HUES6 (cell line): Measurements from ENCODE around the gene DPH2.

Experiments used
- H3K27ac ChIP-seq: 2 replicates; pipeline ENCODE4 v1.7.0; 2013; ENCODE audit warnings: low read depth, mild to moderate bottlenecking, low read length, inconsistent platforms
- H3K27me3 ChIP-seq: 2 replicates; pipeline ENCODE4 v1.6.1; 2013; ENCODE audit warnings: low read length; ENCODE audit not compliant: control insufficient read depth, insufficient read depth
- H3K36me3 ChIP-seq: 2 replicates; pipeline ENCODE4 v1.6.1; 2013; ENCODE audit warnings: low read length; ENCODE audit not compliant: control insufficient read depth, insufficient read depth
- H3K4me1 ChIP-seq: 2 replicates; pipeline ENCODE4 v1.6.1; 2013; ENCODE audit warnings: low read length; ENCODE audit not compliant: control insufficient read depth, insufficient read depth
- H3K4me3 ChIP-seq: 2 replicates; pipeline ENCODE4 v1.5.1; 2013; ENCODE audit warnings: low read depth, low read length
- H3K9ac ChIP-seq: one replicate; pipeline ENCODE4 v1.6.1; 2013; ENCODE audit warnings: mild to moderate bottlenecking, low read length
- H3K9me3 ChIP-seq: 2 replicates; pipeline ENCODE4 v1.6.1; 2013; ENCODE audit warnings: low read depth, low read length; ENCODE audit not compliant: control insufficient read depth, insufficient read depth

DPH2 gene

GRCh38 chr1:43946236-43947060, 23.4 kb upstream of the DPH2 start, which contains the start of gene IPO13:
IPO13 (plus strand) TSS chr1:43946950; CDS start chr1:43947601, 651 bp downstream.
- H3K4me1 ChIP-seq = peaks cover 9% of the 10 kb centered on the region
- peak within 1 kb of the TSS; percentile 99 for H3K9ac ChIP-seq
- peak within 1 kb of the TSS; percentile 87 for H3K4me3 ChIP-seq
- H3K36me3 ChIP-seq = peaks cover 12% of the 10 kb centered on the region; the same call in 1 of the 2 replicates
- peak within 1 kb of the TSS; percentile 100 for H3K27ac ChIP-seq
- 0 out of 2 replicates have a peak, but pooled peaks cover 2% of the 10 kb centered on the region for H3K27me3 ChIP-seq
- no peaks in the 10 kb centered on the region for H3K9me3 ChIP-seq

GRCh38 chr1:43947061-43947873, 22.5 kb upstream of the DPH2 start:
- H3K9ac ChIP-seq = peak overlapping the region; percentile 99
- no peaks in the 10 kb centered on the region for H3K9me3 ChIP-seq
- H3K27ac ChIP-seq = peak overlapping the region; percentile 100; the same call in 1 of the 2 replicates
- H3K4me1 ChIP-seq = peaks cover 9% of the 10 kb centered on the region
- H3K27me3 ChIP-seq = 0 out of 2 replicates have a peak, but pooled peaks cover 2% of the 10 kb centered on the region
- peaks cover 12% of the 10 kb centered on the region; the same call in 1 of the 2 replicates for H3K36me3 ChIP-seq
- peak overlapping the region; percentile 87 for H3K4me3 ChIP-seq

GRCh38 chr1:43947874-43948437, 21.9 kb upstream of the DPH2 start:
- no peaks in the 10 kb centered on the region for H3K27me3 ChIP-seq
- H3K9ac ChIP-seq = no peak overlapping the region
- no peak overlapping the region for H3K27ac ChIP-seq

GRCh38 chr1:43949678-43950077, 20.1 kb upstream of the DPH2 start:
- Histone ChIP-seq H3K9me3 (no peaks in the 10 kb centered on the region), H3K4me1 (peaks cover 9% of the 10 kb centered on the region), H3K9ac (no peak overlapping the region), H3K27ac (no peak overlapping the region), H3K4me3 (no peak overlapping the region), H3K36me3 (peaks cover 12% of the 10 kb centered on the region; the same call in 1 of the 2 replicates), H3K27me3 (no peaks in the 10 kb centered on the region)

More at GRCh38 chr1:43947874-43948437, 21.9 kb upstream of the DPH2 start:
- peaks cover 12% of the 10 kb centered on the region; the same call in 1 of the 2 replicates for H3K36me3 ChIP-seq
- no peaks in the 10 kb centered on the region for H3K9me3 ChIP-seq
- H3K4me1 ChIP-seq = peaks cover 9% of the 10 kb centered on the region
- H3K4me3 ChIP-seq = peak overlapping the region; percentile 87

GRCh38 chr1:43951021-43951985, 18.5 kb upstream of the DPH2 start:
- Histone ChIP-seq H3K4me1 (peaks cover 6% of the 10 kb centered on the region), H3K36me3 (peaks cover 12% of the 10 kb centered on the region; the same call in 1 of the 2 replicates), H3K4me3 (no peak overlapping the region), H3K27ac (no peak overlapping the region), H3K9me3 (no peaks in the 10 kb centered on the region), H3K27me3 (no peaks in the 10 kb centered on the region), H3K9ac (no peak overlapping the region)

- Histone ChIP-seq H3K27ac (no peak overlapping the region), H3K9ac (no peak overlapping the region), H3K4me3 (no peak overlapping the region)
Measured at GRCh38 chr1:43952731-43953346, 17.0 kb upstream of the DPH2 start.

GRCh38 chr1:43953361-43953760, 16.4 kb upstream of the DPH2 start:
- no peak overlapping the region for H3K27ac ChIP-seq
- no peaks in the 10 kb centered on the region for H3K4me1 ChIP-seq
- H3K9ac ChIP-seq = no peak overlapping the region
- peaks cover 30% of the 10 kb centered on the region for H3K36me3 ChIP-seq
- H3K9me3 ChIP-seq = no peaks in the 10 kb centered on the region
- H3K27me3 ChIP-seq = no peaks in the 10 kb centered on the region
- H3K4me3 ChIP-seq = no peak overlapping the region

More at GRCh38 chr1:43952731-43953346, 17.0 kb upstream of the DPH2 start:
- Histone ChIP-seq H3K9me3 (no peaks in the 10 kb centered on the region), H3K4me1 (peaks cover 1% of the 10 kb centered on the region), H3K36me3 (peaks cover 26% of the 10 kb centered on the region), H3K27me3 (no peaks in the 10 kb centered on the region)

GRCh38 chr1:43954036-43954435, 15.8 kb upstream of the DPH2 start:
- peaks cover 37% of the 10 kb centered on the region for H3K36me3 ChIP-seq
- H3K9me3 ChIP-seq = no peaks in the 10 kb centered on the region
- no peaks in the 10 kb centered on the region for H3K4me1 ChIP-seq
- no peak overlapping the region for H3K9ac ChIP-seq
- H3K4me3 ChIP-seq = no peak overlapping the region
- H3K27me3 ChIP-seq = no peaks in the 10 kb centered on the region
- H3K27ac ChIP-seq = no peak overlapping the region

- Histone ChIP-seq H3K4me3 (no peak overlapping the region), H3K27me3 (no peaks in the 10 kb centered on the region), H3K36me3 (peaks cover 40% of the 10 kb centered on the region), H3K9me3 (no peaks in the 10 kb centered on the region), H3K27ac (no peak overlapping the region), H3K9ac (no peak overlapping the region), H3K4me1 (no peaks in the 10 kb centered on the region)
Measured at GRCh38 chr1:43956234-43956633, 13.6 kb upstream of the DPH2 start.
